Esophagus mucosa (tissue), 1 donor: ENCODE results near the gene RERE. TPM values are rescaled to one million over a fixed set of nuclear protein-coding genes. Genes with fewer than 3 reads are reported as not detected.
A peak's percentile ranks its signal among the peaks of the same experiment; 100 is the strongest.

Source experiments
- ATAC-seq: fragments of 200-7000 bp; cut with Tn5 transposase; one replicate; pipeline ENCODE4 v1.9.1; 2020
- total RNA-seq: library from RNA; stranded (reverse); gene quantifications from one replicate; pipeline ENCODE4 v1.2.4, GENCODE V29; 2023
- donor health status: DM: yes; HTN: yes; CAD: no.

The RERE gene
- total RNA-seq, 1 donor from 2014 or later: 33.0 TPM

DNA sequence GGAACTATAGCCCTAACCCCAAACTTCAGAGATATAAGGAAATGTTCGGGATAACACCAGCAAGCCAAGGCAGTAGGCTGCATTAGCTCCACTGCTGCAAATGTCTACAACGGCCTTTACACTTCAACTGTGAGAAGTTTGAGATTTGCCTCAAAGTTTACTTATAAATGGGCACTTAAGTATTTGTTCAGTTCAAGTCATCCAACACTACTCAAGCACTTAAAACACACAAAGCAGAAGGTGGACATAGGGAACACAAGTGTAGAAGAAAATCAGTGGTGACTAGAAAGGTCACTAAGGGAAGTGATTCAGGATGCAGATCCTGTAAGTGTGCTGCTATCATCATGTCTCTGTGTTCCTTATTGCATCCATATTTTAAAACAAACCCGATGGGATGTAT is 278.9 kb downstream of the RERE start:
- no peak for ATAC-seq

- no peak for ATAC-seq
Measured at GRCh38 chr1:8537991-8538390, 279.4 kb downstream of the RERE start.

- no peak for ATAC-seq
Measured at GRCh38 chr1:8536515-8536914, 280.9 kb downstream of the RERE start.

GRCh38 chr1:8533907-8534306 is 283.5 kb downstream of the RERE start:
- ATAC-seq: no peak

DNA sequence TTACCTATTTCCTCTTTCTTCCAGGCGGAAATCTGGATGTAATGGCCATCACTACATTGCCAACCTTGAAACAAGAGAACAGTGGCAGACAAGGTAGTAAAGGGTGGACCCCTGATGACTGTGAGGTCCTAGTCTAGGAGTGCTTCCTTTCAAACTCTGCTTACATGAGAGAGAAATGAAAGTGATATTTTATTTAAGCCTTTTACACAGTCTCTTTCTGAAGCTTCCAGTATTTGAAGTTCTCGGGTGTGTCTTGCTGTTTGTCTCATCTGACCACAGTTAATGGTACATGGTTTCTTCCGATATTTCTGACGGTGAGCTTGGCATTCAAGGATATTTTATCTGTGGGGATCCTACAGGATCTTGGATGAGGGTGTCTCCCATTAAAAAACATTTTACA is 284.3 kb downstream of the RERE start:
- no peak for ATAC-seq

- ATAC-seq: no peak
Measured at GRCh38 chr1:8529901-8530300, 287.5 kb downstream of the RERE start.

DNA sequence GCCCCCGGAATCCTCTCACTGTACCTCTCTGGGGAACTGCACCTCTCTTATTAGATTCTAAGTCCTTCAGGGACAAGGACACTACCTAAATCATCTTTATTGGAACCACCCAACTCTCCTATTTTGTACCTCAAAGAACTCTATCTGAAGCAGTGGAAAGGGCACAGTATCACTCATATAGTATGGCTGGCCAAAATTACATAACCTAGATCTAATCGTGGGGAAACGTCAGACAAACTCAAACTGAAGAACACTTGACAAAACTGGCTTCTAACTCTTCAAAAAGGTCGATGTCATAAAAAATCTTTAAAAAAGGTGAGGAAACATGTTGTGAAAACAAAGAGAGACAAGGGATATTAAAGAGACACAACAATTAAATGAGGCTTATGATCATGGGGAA is 289.5 kb downstream of the RERE start:
- no peak for ATAC-seq

GRCh38 chr1:8525558-8526275 is 291.7 kb downstream of the RERE start:
- peak; percentile 91 for ATAC-seq

GRCh38 chr1:8525216-8525557 is 292.3 kb downstream of the RERE start:
- peak; percentile 64 for ATAC-seq

DNA sequence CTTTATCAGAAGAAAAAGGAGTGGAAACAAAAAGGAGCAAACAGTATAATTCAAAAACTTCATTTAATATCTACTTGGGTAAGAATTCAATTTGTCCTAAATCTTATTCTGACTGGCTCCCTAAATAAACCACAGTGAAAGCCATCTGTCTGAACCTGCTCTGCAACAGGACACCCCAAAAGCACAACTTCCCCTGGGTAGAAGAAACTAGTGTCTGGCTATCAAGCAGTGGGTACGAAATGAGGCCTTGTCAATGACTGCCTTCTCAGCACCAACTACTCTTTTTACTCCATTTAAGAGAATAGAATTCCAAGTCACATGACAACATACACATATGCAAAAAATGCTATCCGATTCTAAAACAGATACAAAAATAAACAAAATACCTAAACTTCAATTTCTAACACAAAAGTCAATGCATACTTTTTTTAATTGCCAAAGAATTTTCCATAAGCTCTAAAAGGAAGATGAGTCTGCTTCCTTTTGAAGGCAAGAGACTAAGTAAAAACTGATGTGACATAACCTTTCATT is 292.7 kb downstream of the RERE start:
- no peak for ATAC-seq

- ATAC-seq: no peak
Measured at GRCh38 chr1:8523666-8524206, 293.7 kb downstream of the RERE start.

DNA sequence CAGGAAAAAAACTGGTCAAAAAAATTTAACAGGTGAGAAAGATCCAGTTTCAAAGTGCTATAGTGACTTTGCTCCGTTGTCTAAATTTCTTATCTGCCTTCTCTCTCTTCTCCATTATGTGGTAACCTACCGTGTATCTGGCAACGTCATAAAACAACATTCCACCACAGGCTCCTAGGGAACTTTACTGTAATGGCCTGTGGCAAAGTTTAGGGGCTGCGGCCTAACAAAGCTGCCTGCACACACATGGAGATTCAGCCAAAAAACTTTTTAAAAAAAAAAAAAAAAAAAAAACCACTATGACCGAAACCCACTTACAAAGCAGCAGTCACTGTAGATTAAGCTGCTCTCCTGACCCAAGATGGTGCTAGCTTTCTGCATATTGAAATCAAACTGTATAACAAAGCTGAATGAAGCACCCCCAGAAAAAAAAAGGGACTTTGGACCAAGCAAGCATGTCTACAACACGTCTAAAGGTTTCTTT is 296.9 kb downstream of the RERE start:
- ATAC-seq: no peak

- ATAC-seq: no peak
Measured at GRCh38 chr1:8519167-8519566, 298.3 kb downstream of the RERE start.

- no peak for ATAC-seq
Measured at GRCh38 chr1:8518490-8518801, 299.0 kb downstream of the RERE start.

- no peak for ATAC-seq
Measured at GRCh38 chr1:8517661-8518489, 299.6 kb downstream of the RERE start.

DNA sequence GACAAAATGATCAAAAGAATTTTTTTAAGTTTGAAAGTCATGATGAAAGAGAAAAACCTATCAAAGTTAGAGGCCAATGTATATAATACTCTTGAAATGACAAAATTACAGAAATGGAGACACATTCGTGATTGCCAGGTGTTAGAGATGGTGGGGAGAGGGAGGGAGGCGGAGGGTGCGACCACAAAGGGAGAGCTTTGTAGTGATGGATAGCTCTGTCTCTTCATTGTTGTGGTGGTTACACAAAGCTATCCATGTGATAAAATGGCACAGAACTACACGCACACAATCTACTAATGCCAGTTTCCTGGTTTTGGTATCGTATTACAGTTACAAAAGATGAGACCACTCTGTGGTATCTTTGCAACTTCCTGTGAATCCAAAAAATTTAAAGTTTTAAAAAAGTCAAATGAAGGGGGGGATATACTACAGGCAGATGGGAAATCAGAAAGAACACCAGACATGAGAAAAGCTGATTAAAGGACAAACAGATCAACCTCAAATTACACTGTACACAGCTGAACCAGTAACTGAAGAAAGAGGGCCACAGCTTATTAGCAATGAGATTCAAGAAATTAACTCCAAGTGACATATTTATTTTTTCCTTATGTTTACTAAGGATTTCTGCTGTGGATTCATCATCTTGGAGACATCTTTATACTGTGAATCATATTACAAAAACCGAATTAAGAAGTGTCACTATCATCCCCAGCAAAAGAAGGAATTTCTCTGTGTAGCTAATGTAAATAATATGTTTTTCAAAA is 300.5 kb downstream of the RERE start:
- no peak for ATAC-seq

- no peak for ATAC-seq
Measured at GRCh38 chr1:8516278-8516777, 301.1 kb downstream of the RERE start.

DNA sequence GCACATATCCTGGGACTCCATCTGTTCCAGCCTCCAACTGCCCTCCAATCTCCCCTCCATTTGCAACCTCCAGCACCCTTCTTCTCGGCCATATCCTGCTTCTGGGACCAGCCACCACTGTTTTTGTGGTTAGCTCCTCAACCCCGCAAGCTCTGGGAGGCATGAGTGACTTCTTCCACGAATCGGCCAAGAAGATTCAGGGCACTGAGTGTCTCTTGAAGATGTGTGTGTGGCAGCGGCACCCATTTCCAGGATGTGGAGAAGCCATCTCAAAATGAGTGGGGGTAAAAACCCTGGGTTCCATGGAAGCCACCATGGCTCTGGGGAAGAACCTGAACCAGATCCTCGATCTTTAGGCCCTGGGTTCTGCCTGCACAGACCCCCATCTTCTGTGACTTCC is 304.9 kb downstream of the RERE start:
- no peak for ATAC-seq

- ATAC-seq: no peak
Measured at GRCh38 chr1:8510041-8510823, 307.2 kb downstream of the RERE start.

DNA sequence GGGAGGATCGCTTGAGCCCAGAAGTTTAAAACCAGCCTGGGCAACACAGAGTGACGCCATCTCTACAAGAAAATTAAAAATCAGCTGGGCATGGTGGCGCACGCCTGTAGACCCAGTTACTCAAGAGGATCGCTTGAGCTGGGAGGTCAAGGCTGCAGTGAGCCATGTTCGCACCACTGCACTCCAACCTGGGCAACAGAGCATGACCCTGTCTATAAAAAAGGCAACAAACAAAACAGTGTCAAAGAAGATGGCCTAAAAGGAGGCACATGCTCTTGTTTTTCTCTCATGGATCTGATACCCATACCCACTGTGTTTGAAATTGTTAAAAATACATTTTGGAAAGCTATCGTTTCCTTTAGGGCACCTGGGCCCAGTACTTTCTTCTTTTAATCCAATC is 307.9 kb downstream of the RERE start:
- ATAC-seq: no peak

DNA sequence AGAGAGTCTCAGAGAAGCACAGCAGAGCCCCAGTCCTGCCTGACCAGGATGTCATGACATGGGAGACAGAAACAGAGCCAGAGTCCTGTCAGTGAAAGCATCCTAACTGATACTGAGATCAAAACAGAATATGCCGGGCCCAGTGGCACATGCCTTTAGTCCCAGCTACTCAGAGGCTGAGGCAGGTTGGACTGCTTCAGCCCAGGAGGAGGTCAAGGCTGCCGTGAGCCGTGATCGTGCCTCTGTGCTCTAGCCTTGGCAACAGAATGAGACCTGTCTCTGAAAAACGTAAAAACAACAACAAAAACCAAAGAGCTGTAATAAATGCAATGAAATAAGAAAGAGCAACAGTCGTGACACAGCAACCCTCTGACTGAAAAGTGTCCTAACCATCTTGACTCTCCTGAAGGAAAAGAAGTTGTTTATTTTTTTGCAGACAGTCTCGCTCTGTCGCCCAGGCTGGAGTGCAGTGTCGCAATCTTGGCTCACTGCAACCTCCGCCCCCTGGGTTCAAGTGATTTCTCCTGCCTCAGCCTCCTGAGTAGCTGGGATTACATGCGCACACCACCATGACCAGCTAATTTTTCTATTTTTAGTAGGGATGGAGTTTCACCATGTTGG is 310.3 kb downstream of the RERE start:
- ATAC-seq: peak; percentile 28
